GDM1 (cell line): ENCODE results near the gene CTU1.

Experiments used
- DNase-seq: peaks from one replicate; lab custom pipeline; 2025; lab: John Stamatoyannopoulos, UW

Gene CTU1

DNA sequence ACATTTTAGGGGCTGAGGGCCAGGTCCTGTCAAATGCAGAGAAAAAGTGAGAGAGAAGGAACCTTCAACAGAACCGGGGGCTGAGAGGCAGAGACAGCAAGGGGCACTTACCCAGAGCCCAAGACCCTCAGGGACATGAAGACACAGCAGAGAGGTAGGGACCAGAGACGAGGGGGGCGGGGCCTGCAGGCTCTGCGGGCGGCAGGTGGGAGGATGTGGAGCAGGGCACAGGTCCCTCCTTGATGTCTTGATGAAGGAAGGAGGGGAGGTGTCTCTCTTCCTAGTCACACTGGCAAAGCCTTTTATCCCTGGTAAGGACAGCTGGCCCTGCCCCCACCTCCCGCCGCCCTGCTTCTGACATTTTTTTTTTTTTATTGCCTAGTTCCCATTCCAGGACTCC lies 25.6 kb downstream of the CTU1 start, which contains the start of gene KLK14:
KLK14 (minus strand) TSS at position 277 of the 400 bp plus-strand sequence; CDS start at position 4, 273 bp downstream.
- no peak for DNase-seq

DNA sequence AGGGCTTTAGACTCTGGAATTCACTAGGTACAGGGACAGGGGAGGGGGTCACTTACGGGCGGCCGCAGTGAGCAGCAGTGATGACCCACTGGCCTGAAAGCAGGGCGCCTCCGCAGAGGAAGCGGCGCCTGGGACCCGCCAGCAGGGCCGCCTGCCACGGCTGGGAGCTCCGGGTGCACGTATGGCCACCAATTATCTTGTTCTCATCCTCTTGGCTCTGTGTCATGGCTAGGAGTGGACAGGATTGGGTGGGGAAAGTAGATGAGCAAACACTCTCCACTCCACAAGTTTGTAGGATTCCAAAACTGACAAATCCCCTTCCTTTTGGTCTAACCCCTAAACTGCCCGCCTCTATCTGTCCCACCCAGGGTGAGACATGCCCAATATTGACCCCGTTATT lies 26.7 kb downstream of the CTU1 start:
- DNase-seq, result no peak

DNA sequence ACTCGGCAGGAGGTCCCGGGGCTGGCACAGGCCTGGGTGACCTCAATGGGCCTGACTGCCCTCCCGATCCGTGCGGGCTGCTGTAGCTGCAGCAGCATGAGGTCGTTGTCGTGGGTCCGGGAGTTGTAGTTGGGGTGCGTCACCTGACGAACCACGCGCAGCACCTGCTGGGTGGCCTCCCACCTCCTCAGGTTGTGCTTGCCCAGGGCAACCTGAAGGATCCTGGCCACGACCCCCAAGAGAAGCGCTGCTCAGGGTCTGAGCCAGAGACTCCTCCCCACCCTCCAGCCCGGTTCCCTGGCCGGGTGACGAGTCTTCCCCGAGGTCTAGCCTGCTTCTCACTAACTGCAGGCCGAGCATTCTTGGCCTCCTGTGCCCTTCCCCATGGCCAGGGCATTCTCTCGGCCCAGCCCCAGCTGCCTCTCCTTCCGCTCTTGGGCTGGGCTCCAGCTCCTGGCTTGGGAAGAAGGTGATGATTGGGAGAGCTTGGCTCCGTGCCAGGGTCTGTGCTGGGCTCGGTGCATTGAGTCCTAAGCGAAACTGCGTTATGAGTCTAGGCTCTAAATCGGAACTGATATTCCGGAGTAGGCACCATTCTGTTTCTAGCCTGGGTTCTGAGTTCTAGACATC lies 28.6 kb downstream of the CTU1 start:
- no peak for DNase-seq

DNA sequence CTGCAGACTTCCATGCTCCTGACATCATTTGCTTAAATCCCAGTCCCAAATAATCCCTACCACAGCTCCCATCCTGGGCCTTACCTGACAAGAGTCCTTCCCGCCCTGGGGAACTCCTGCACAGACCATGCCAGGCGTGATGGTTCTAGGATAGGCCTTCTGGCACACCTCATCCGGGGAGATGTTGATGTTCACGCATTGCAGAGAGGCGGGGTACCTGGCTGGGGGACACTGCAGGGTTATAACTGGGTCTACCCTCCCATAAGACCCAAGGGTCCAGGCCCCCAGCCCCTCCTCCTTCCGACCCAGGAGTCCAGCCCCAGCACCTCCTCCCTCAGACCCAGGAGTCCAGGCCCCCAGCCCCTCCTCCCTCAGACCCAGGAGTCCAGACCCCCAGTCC lies 29.5 kb downstream of the CTU1 start:
- no peak for DNase-seq

DNA sequence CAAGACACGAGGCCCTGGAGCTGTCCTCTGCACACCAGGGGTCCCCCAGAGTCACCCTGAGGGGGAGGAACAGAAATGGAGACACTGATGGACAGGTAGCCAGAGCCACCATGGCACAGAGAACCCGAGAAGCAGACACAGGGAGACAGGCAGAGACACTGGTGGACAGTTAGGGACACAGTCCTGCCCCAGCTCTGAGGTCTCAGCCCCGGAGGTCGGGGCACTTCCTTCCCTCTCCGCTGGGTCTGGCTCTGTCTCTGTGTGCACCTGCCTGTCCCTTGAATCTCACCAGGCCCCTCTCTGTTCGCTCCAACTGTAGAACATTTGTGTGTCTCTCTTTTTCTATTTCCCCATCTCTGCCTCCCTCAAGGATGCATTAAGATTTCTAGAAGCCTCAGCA lies 30.1 kb downstream of the CTU1 start:
- DNase-seq, result no peak

DNA sequence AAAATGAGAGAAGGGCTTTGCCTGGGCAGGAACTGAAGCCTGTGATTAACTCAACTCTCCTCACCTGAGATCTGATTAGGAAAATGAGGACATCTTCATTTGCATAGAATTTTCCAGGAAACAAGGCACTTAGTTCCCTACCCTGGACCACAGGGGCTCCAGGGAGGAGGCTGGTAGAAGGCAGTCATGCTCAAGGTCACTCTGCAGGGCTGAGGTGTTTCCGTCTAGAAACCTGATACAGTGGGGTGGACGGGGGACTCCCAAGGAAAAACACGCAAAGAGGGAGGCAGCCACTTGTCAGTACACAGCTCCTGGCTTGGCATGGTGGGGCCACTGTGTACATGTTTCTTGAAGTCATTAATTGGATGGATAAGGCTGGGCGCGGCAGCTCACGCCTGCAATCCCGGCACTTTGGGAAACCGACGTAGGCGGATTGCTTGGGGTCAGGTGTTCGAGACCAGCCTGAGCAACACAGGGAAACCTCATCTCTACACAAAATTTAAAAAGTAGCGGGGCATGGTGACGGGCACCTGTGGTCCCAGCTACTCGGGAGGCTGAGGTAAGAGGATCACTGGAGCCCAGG lies 31.5 kb downstream of the CTU1 start:
- DNase-seq, result no peak

DNA sequence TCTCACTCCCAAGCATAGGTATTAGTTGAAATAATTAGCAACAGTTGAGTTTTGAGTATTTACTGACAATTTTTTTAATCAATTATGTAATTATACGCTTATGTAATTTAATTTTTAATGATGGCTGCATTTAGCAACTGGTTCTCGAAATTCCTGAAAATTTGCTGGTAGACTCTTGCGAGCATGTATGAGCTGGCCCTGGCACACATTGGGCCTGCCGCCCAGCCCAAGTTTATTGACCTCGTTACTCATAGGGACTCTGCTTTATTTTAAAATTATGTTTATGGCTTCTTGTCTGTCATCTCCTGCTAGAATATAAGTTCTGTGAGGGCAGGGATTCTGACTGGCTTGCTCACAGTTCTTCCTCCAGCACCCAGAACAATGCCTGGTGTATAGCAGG lies 32.2 kb downstream of the CTU1 start:
- no peak for DNase-seq

DNA sequence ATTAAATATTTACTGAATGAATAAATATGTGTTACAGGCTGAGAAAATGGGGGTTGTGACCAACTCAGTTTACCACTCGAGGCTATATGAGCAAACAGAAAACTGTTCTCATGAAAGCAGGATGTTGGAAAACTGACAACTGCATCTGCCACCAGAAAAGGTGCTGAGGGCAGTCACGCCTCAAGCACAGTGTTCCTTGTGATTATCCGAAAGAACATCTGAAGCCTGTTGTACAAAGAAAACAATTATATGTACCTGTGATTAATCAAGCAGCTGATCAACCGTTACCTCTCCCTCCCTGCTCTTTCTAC lies 37.2 kb downstream of the CTU1 start:
- DNase-seq, result no peak

DNA sequence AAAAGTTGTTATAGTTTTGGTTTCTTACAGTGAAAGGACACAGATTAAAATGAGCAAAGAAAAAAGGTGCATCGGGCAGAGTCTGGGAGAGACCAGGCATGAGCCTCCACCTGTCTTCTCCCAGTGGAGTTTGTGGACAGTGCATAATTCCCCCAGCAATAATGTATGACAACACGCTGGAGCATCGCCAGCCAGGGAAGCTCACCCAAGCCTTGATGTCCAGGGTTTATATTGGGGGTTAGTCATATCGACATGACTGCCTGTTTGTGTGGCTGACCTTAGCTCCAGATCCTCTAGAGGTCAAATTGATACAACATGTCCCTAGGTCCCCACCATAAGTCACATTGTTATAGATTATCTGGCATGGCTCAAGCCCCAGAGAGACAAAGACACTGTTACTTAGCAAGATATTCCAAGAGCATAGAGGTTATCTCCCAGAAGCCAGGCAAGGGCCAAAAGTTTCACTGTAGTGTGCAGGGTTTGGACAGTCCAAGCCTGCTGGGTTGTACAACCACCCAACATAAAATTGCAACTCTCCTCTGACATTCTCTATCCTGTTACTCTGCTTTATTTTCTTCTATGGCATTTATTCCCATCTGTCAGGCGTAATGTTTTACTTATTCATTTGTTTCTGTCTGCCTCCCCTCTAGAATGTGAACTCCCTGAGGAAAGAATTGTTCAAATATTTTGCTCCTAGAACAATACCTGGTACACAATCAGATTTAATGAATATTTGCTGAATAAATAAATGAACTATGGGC lies 37.7 kb downstream of the CTU1 start:
- no peak for DNase-seq

DNA sequence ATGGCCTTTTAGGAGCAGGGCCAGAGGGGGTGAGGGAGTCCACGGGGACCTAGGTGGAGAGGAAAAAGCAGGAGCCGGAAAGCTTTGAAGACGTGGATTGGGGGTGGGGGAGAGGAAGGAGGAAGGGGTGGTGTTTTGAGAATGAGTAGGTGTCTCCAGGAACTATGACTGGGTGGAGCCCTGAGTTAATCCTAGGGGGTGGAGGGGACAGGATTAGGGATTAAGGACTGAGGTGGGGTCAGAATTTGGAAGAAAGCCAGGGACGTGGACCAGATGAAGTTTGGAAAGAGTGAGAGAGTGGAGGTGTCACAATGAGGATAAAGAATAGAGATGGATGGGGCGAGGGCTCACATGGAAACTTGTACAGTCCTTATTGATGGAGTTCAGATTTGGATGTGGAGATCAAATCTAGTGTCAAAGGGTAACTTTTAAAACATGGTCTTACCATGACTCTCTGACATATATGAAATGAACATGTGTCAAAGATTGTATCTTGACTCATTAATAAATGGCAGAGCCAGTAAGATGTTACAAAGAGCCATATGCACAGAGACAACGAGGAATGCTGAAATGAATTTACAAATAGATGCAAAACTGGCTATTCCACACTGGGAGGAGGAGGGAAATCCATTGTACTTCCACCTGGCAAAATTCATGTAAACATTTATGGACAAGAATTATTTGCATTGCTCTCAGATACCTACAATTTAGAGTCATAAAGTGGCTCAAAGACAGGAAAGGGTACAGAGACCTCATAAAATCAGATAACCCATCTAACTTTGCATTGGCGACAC lies 41.6 kb downstream of the CTU1 start:
- no peak for DNase-seq

DNA sequence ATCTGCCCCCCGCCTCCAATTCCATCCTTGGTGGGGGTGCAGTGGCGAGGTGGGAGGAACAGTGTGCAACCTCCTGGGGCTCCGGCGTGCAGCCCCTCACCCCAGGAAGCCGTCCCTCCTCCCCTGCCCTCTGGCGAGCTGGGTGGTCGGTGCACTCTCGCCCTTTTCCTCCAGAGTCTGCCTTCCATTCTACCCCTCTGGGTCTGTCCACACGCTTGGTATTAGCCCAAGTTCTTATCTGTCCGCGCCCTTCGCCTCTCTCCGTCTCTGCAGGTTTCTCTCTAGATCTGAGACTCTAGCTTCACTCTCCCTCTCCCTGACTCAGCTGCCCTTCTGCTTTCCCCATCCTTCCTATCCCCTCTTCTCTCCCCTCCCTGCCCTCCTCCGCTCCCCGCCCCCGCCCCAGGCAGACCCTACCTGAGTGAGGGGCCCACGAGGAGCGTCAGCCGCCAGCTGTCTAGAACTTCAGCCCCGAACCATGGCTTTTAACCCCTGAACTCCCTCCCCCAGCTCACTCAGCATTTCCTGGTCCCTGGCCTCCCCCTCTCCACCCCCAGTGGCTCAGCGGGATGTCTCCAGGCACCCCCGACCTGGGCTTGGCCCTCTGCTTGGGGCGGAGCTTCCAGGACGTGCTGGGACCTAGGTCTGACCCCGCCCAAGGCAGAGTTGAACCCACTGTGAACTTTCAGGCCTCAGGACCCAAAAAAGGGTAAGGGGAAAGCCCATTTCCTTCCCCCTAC lies 42.8 kb downstream of the CTU1 start:
- DNase-seq, result no peak

DNA sequence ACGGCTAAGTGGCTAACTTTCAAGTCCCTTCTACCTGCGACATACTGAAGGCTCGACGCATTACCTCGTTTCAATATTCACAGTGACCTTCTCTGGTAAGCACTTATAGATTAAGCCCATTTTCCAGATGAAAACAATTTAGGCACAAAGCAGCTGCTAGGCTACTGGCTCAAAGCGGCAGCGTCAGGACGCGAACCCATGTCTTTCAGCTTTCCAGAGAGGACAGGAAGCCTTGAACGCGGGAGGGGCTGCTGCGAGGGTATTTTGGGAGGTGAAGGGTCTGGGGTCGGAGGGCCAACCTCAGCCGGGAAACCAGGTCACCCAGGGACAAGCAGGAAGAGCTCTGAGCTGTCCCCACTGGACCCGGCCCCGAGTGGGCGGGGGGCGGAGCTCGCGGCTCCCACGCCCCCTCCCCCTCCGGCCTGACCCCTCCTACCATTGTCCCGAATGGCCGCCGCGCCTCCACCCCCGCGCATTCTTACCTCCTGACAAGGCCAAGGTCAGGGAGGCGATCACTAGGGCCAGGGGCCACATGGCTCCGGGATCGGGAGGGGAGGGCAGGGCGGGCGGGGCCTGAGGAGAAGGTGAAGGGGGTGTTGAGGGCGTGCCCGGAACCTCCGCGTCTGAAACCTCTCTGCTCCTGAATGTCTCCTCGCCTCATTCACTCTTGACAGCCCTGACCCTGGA lies 43.5 kb downstream of the CTU1 start, which contains the start of gene KLK13:
KLK13 (minus strand) TSS at position 559 of the 687 bp plus-strand sequence; CDS start at position 534, 25 bp downstream.
- DNase-seq, result no peak

DNA sequence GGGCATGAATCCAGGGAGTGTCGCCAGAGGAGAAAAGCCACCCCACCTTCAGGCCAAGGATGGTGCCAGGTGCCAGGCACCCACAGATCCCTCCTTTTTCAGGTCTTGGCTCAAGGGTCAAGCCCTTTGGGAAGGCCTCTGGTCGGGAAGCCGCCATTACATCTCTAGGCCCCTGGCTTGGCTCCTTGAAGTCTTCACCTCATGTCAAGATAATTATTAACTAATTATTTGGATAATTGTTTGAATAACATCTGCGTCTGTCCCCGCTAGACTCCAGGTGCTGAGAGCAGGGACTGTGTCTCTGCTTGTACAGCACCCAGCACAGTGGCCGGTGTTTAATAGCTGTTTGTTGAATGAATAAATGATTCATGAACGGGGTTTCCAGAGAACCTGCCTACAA lies 44.5 kb downstream of the CTU1 start:
- no peak for DNase-seq

DNA sequence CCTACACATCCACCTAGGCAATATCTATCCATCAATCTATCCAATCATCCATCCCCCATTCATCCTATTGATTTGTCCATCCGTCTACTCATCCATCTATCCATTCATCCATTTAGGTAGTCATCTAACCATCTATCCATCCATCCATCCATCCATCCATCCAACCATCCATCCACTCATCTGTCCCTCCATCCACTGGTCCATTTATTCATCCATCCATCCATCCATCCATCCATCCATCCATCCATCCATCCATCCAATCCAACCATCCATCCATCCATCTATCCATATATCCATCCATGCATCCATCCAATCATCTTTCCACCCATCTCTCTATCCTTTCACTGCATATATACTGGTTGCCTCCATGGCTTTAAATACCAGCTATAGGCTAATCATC lies 47.2 kb downstream of the CTU1 start:
- no peak for DNase-seq

DNA sequence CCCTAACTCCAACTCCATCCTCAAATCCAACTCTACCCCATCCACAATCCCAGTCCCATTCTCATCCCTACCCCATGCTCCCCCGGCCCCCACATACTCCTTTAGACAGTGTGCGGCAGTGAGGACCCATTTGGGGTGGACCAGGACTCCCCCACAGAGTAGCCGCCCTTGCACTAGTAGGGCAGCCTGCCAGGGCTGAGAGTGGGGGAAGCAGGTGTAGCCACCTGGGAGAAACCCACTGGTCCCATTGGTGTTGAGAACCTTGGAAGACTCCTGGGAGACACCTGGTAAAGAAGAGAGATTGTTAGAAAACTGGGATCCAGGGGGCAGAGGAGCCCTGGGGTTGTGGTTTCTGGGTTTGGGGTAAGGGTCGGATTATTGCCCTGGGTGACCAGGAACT lies 47.9 kb downstream of the CTU1 start:
- no peak for DNase-seq

DNA sequence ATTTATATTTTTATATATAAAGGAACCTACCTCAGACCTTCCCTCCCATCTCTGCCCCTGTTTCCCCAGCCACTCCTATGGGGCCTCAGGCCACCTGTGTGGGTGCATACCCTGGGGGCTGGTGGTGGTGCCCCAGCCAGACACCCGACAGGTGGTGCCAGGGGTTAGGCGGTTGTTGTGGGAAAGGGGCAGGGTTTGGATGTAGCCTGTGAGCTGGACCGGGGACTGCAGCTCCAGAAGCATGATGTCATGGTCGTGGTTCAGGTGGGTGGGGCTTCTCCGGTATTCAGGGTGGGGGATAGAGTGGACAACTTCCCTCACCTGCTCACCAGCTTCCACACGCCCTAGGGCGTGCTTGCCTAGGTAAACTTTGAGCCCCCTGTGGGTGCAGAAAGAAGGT lies 48.5 kb downstream of the CTU1 start:
- DNase-seq, result no peak

DNA sequence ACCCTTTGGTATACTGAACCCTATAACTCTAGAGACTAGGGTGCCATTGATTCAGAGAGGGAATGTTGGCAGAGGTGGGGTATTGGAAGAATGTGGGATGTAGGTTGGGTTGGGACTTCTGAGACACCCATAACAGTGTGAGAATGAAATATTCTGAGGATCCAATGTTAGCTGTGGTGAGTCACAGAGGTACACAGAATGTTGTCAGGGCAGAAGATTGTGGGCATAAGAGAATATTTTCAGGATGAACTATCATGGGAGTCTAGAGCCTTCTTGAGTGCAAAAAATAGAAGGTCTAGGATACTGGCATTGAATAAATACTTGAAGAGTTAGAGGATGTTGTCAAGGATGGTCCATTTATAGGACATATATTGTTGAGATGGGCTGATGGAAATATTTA lies 52.3 kb downstream of the CTU1 start:
- no peak for DNase-seq
